Heart left ventricle (tissue), 16 donors: Measurements from ENCODE around the gene SLC9A5. TPM values are rescaled to one million over a fixed set of nuclear protein-coding genes. Genes with fewer than 3 reads are reported as not detected.

Experiments
- ATAC-seq, 4 donors: fragments of 200-7000 bp; cut with Tn5 transposase; one replicate each; pipeline ENCODE4 v1.9.1; 2020 to 2022; ENCODE audit warnings: moderate library complexity in 4 of 4, mild to moderate bottlenecking in 3 of 4, moderate number of reproducible peaks in 1 of 4
- DNase-seq, 5 donors: peaks; one replicate each; pipeline ENCODE4 v3.0.0-alpha.2; 2020
- H3K27ac ChIP-seq, 12 donors: fragments of 200-600 bp; sonication (generic) in 4 of 12; one replicate each; pipeline versions ENCODE4 v1.5.0 to v1.8.0; 2016 to 2022; ENCODE audit warnings: mild to moderate bottlenecking in 2 of 12
- H3K27me3 ChIP-seq, 9 donors: fragments of 200-600 bp; sonication (generic) in 2 of 9; one replicate each; pipeline versions ENCODE4 v1.5.1 to v1.8.0; 2016 to 2022; ENCODE audit warnings: mild to moderate bottlenecking in 3 of 9
- H3K36me3 ChIP-seq, 9 donors: fragments of 200-600 bp; sonication (generic) in 2 of 9; one replicate each; pipeline versions ENCODE4 v1.5.0 to v1.8.0; 2018 to 2022; ENCODE audit warnings: mild to moderate bottlenecking in 2 of 9
- H3K4me1 ChIP-seq, 12 donors: fragments of 200-600 bp; sonication (generic) in 4 of 12; one replicate each; pipeline versions ENCODE4 v1.5.0 to v1.8.0; 2016 to 2022; ENCODE audit warnings: mild to moderate bottlenecking in 3 of 12
- H3K4me3 ChIP-seq, 12 donors: fragments of 200-600 bp; sonication (generic) in 4 of 12; one replicate each; pipeline versions ENCODE4 v1.5.0 to v1.8.0; 2017 to 2022; ENCODE audit warnings: mild to moderate bottlenecking in 9 of 12, moderate library complexity in 4 of 12
- H3K9me3 ChIP-seq, 12 donors: fragments of 200-600 bp; sonication (generic) in 4 of 12; one replicate each; pipeline versions ENCODE4 v1.5.0 to v1.8.0; 2016 to 2022; ENCODE audit warnings: mild to moderate bottlenecking in 1 of 12
- POLR2A ChIP-seq, 2 donors: fragments of 450-650 bp; IDR thresholded peaks; one replicate each; pipeline ENCODE4 v1.6.1; 2017; ENCODE audit warnings: antibody characterized with exemption in 2 of 2, mild to moderate bottlenecking in 2 of 2, moderate library complexity in 2 of 2
- WGBS, 4 donors: extraction: QIAGEN DNeasy Blood & Tissue Kit in 2 of 4; methylation state at CpG; one replicate each; pipeline versions ENCODE4 v1.1.5 to v1.1.7; 2013 to 2018; 5-methylcytosine and 5-hydroxymethylcytosine counted together
- intact Hi-C, 10 donors: fragments of 100-400 bp; cut with DNase I; formaldehyde crosslinking; loops; one replicate each; pipeline versions ENCODE4 v1.11.1 to v1.14.2; 2022
- polyA plus RNA-seq, 2 donors: library from polyadenylated mRNA; stranded (reverse); fragments of 200-250 nt; gene quantifications; one replicate each; pipeline ENCODE4 v1.2.3, GENCODE V29; 2013
- total RNA-seq, 9 donors: library from RNA; depleted of rRNA in 2 of 9; stranded (reverse); fragments of >200 nt in 2 of 9; fragmentation: NEBNext Ultra II Directional in 3 of 9; extraction: Animal tissue kit (Norgen Biotek cat#: 25700) in 3 of 9; gene quantifications; one replicate each; pipeline versions ENCODE4 v1.1.0 to v1.2.4, GENCODE V29; 2016 to 2023
- TF ChIP-seq, protein P1 (sequence below), 12 donors: fragments of 200-600 bp; sonication (generic) in 4 of 12; IDR thresholded peaks; one replicate each; pipeline versions ENCODE4 v1.5.0 to v1.8.0; 2018 to 2022; ENCODE audit warnings: antibody characterized with exemption in 12 of 12, mild to moderate bottlenecking in 5 of 12
- donor health status: ischemic (EF 13 %, LVEDD 7.1; RV severe dilation, severe dysfunction).
- donor health status: healthy with polysubstance abuse.
- donor health status: DM: no; HTN: yes; CAD: no.
- donor health status: DM: no; HTN: no; CAD: no.
- donor health status: ischemic (EF 25% LVEDD 6.9; RV normal size, moderate dysfunction).
- donor health status: ischemic (EF 25% LVEDD 5.7; RV mildly dilated, moderate dysfunction).
- donor health status: healthy.
- donor health status: DM: yes; HTN: yes; CAD: no.
- donor health status: ischemic (EF 35%, LVEDD 5.7; RV mildly dilated, moderate dysfunction).
- donor health status: nonischemic (EF 11% LVEDD 7.7; RV severe dilation, severe dysfunction).
- donor health status: DM: yes; HTN: yes; CAD: no.
- donor health status: PGD.
- donor health status: ischemic (EF 29% LVEDD 5.4; RV normal size, mild dysfunction).
- donor health status: nonischemic (EF 23%, LVEDD 6.1; RV moderate dilation, normal function).

The SLC9A5 gene
- total and polyA plus RNA-seq, 11 donors: 0.16 to 2.0 (median 1.2) TPM

DNA sequence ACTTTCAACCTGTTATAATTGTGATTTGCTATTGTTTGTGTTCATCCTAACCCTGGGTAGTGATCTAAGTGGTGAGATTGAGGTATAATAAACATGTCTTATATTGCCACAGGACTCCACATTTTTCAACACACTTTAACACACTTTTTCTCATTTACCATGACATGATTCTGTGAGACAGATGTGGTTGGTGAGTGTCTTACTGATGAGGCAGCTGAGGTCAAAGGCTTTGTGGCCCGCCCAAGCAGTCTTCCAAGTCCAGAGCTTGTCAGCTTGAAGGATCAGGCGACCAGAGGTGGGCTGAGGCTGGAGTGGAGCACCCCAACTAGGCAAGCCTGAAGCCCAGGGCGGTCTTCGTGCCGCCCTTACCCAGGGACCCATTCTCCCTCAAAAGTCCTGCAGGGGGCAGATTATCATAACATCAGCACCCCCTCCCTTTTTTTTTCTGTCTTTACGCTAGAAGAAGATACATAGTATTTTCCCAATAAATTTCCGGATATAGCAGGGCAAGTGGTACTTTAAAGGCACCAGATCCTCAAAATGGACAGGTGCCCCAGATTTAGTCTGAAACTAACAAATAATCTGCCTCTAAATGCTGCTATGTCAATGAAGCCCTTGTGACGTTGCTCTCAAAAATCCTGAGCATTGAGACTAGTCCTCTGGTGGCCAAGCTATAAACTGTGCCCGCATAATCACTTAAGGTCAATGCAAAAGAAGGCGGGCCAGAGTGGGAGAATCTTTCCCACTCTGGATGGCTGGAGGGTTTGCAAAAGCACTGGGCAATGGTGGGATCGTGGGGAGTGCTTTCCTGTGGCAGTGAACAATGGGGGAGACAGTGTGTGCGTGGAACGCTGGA lies 56.7 kb downstream of the SLC9A5 start:
- intact Hi-C loops: no loop called here
- TF ChIP-seq, protein P1, sequence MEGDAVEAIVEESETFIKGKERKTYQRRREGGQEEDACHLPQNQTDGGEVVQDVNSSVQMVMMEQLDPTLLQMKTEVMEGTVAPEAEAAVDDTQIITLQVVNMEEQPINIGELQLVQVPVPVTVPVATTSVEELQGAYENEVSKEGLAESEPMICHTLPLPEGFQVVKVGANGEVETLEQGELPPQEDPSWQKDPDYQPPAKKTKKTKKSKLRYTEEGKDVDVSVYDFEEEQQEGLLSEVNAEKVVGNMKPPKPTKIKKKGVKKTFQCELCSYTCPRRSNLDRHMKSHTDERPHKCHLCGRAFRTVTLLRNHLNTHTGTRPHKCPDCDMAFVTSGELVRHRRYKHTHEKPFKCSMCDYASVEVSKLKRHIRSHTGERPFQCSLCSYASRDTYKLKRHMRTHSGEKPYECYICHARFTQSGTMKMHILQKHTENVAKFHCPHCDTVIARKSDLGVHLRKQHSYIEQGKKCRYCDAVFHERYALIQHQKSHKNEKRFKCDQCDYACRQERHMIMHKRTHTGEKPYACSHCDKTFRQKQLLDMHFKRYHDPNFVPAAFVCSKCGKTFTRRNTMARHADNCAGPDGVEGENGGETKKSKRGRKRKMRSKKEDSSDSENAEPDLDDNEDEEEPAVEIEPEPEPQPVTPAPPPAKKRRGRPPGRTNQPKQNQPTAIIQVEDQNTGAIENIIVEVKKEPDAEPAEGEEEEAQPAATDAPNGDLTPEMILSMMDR (IDR thresholded peaks at IDR 0.05): no peak
- TF ChIP-seq POLR2A (IDR thresholded peaks at IDR 0.05): no peak
- H3K4me3 ChIP-seq: no peak overlapping the region
- no peaks in the 10 kb centered on the region for H3K27me3 ChIP-seq
- peaks cover 0 to 9% (median 2%) of the 10 kb centered on the region in 12 donors for H3K4me1 ChIP-seq
- H3K27ac ChIP-seq: no peak overlapping the region
- no peaks in the 10 kb centered on the region for H3K36me3 ChIP-seq
- 81 to 90% (median 86%) methylated on average over 13 of the region's 13 CpGs for WGBS, 4 donors
- no peaks in the 10 kb centered on the region for H3K9me3 ChIP-seq
- ATAC-seq (no peak), DNase-seq (no peak)

DNA sequence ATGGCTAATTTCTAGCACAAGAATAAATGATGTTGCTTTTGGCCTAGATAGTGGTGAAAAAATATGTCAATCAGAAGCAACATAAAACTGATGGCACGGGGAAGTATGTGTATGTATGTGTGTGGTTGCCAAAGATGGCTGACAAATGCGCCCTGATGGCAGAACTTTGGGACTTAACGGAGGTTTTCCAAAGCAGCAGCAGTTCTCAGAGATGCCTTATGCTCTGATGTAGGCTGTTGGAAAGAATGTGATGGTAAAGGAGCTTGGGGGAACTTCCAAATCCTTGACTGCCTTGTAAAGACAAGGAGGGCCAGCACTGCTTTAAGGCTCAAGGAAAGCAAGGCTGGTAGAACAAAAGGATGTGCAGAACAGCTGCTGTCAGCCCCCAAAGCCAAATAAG lies 61.8 kb downstream of the SLC9A5 start:
- Histone ChIP-seq H3K27me3 (no peaks in the 10 kb centered on the region), H3K36me3 (no peaks in the 10 kb centered on the region), H3K4me3 (no peak overlapping the region), H3K27ac (no peak overlapping the region), H3K9me3 (no peaks in the 10 kb centered on the region), H3K4me1 (peaks cover 0 to 9% (median 0%) of the 10 kb centered on the region in 12 donors)
- DNase-seq (no peak), ATAC-seq (no peak)
- WGBS, 4 donors: 90 to 96% (median 92%) methylated on average over 3 of the region's 3 CpGs
- no peak for TF ChIP-seq POLR2A (IDR thresholded peaks at IDR 0.05)
- TF ChIP-seq, protein P1 (IDR thresholded peaks at IDR 0.05): no peak
- intact Hi-C loops: no loop called here

GRCh38 chr16:67311607-67312488 lies 63.1 kb downstream of the SLC9A5 start:
- no peaks in the 10 kb centered on the region for H3K36me3 ChIP-seq
- peak overlapping the region in 2 of 12 donors; percentile 24 to 46 for H3K27ac ChIP-seq
- peak in 2 of 5 donors; percentile 37 to 50 for DNase-seq

More at GRCh38 chr16:67311607-67312488, 63.1 kb downstream of the SLC9A5 start:
- peaks cover 0 to 2% (median 0%) of the 10 kb centered on the region in 9 donors for H3K27me3 ChIP-seq
- 63 to 73% (median 67%) methylated on average over 5 of the region's 5 CpGs for WGBS, 4 donors
- no peak overlapping the region for H3K4me3 ChIP-seq
- no peak for TF ChIP-seq POLR2A (IDR thresholded peaks at IDR 0.05)
- TF ChIP-seq, protein P1 (IDR thresholded peaks at IDR 0.05): no peak
- H3K4me1 ChIP-seq: peaks cover 0 to 9% (median 0%) of the 10 kb centered on the region in 12 donors
- intact Hi-C loops: no loop called here
- no peaks in the 10 kb centered on the region for H3K9me3 ChIP-seq
- ATAC-seq: peak; percentile 68 to 94 (median 86)
